ENCODE measurements around the gene RALGAPA2. TPM values are rescaled to one million over a fixed set of nuclear protein-coding genes. Genes with fewer than 3 reads are reported as not detected.

The RALGAPA2 gene
- polyA plus RNA-seq, 1 donor = 33.1 TPM

- Histone ChIP-seq H3K27ac (ENCODE audit: low read length) (no peak overlapping the region), H3K4me3 (ENCODE audit: low read length) (no peak overlapping the region), H3K9me3 (ENCODE audit: control insufficient read depth, low read depth, low read length) (no peaks in the 10 kb centered on the region), H3K4me1 (ENCODE audit: control insufficient read depth, insufficient read depth, low read length) (no peaks in the 10 kb centered on the region), H3K36me3 (ENCODE audit: control insufficient read depth, insufficient read depth, low read length) (peaks cover 10% of the 10 kb centered on the region), H3K27me3 (ENCODE audit: control insufficient read depth, insufficient read depth, low read length) (no peaks in the 10 kb centered on the region)
- no peak for DNase-seq
- WGBS (ENCODE audit: insufficient coverage, low lambda C conversion rate) = no CpG with 5 or more reads among the region's 5 CpGs
Measured at GRCh38 chr20:20446425-20447015, 265.9 kb downstream of the RALGAPA2 start.

DNA sequence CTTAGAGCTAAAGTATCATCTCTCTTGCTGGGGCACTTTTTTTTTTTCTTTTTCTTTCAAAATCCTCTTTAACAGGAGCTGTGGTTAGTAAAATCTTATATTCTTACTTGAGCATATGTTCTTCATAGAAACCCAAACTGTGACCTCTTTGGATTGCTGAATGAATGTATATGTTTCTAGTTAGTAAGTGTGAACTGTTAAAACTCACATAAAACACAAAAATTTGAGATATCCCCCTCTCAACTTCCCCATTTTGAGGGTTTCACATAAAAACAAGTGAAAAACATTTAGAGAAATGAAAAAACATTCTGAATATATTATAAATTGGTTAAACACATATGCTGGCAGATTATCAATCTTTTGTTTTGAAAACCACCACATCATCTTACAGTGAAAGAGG is 266.4 kb downstream of the RALGAPA2 start:
- H3K36me3 ChIP-seq (ENCODE audit: control insufficient read depth, insufficient read depth, low read length) = peaks cover 13% of the 10 kb centered on the region
- no peak overlapping the region for H3K4me3 ChIP-seq (ENCODE audit: low read length)
- H3K4me1 ChIP-seq (ENCODE audit: control insufficient read depth, insufficient read depth, low read length) = no peaks in the 10 kb centered on the region
- H3K9me3 ChIP-seq (ENCODE audit: control insufficient read depth, low read depth, low read length) = no peaks in the 10 kb centered on the region
- no peak for DNase-seq
- H3K27ac ChIP-seq (ENCODE audit: low read length) = no peak overlapping the region
- H3K27me3 ChIP-seq (ENCODE audit: control insufficient read depth, insufficient read depth, low read length) = no peaks in the 10 kb centered on the region

- Histone ChIP-seq H3K36me3 (ENCODE audit: control insufficient read depth, insufficient read depth, low read length) (peaks cover 10% of the 10 kb centered on the region), H3K4me3 (ENCODE audit: low read length) (no peak overlapping the region), H3K27ac (ENCODE audit: low read length) (no peak overlapping the region), H3K27me3 (ENCODE audit: control insufficient read depth, insufficient read depth, low read length) (no peaks in the 10 kb centered on the region), H3K9me3 (ENCODE audit: control insufficient read depth, low read depth, low read length) (no peaks in the 10 kb centered on the region), H3K4me1 (ENCODE audit: control insufficient read depth, insufficient read depth, low read length) (peaks cover 11% of the 10 kb centered on the region)
- no peak for DNase-seq
- WGBS (ENCODE audit: insufficient coverage, low lambda C conversion rate) = no CpG with 5 or more reads among the region's 4 CpGs
Measured at GRCh38 chr20:20443504-20443903, 268.9 kb downstream of the RALGAPA2 start.

DNA sequence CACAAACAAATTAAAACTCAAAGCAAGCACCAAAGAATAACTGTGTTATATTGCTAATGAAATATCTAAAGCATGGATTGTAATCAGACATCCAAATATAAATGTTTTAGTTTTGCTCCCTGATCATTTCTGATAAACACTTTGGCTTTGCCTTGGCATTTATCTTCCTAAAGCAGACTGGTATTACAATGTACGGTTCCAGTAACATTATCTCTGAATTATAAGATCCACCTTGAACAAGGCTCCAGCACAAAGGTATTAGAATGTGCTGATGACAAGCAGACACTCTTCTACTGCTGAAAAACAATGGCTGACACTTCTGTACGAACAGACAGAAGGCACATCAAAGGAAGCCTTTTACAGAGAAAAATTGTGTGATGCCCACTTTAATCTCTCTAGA is 270.0 kb downstream of the RALGAPA2 start:
- Histone ChIP-seq H3K9me3 (ENCODE audit: control insufficient read depth, low read depth, low read length) (no peaks in the 10 kb centered on the region), H3K36me3 (ENCODE audit: control insufficient read depth, insufficient read depth, low read length) (peaks cover 14% of the 10 kb centered on the region), H3K27me3 (ENCODE audit: control insufficient read depth, insufficient read depth, low read length) (no peaks in the 10 kb centered on the region), H3K4me1 (ENCODE audit: control insufficient read depth, insufficient read depth, low read length) (peaks cover 11% of the 10 kb centered on the region), H3K4me3 (ENCODE audit: low read length) (no peak overlapping the region), H3K27ac (ENCODE audit: low read length) (no peak overlapping the region)
- no peak for DNase-seq
- WGBS (ENCODE audit: insufficient coverage, low lambda C conversion rate) = no CpG with 5 or more reads among the region's 2 CpGs

DNA sequence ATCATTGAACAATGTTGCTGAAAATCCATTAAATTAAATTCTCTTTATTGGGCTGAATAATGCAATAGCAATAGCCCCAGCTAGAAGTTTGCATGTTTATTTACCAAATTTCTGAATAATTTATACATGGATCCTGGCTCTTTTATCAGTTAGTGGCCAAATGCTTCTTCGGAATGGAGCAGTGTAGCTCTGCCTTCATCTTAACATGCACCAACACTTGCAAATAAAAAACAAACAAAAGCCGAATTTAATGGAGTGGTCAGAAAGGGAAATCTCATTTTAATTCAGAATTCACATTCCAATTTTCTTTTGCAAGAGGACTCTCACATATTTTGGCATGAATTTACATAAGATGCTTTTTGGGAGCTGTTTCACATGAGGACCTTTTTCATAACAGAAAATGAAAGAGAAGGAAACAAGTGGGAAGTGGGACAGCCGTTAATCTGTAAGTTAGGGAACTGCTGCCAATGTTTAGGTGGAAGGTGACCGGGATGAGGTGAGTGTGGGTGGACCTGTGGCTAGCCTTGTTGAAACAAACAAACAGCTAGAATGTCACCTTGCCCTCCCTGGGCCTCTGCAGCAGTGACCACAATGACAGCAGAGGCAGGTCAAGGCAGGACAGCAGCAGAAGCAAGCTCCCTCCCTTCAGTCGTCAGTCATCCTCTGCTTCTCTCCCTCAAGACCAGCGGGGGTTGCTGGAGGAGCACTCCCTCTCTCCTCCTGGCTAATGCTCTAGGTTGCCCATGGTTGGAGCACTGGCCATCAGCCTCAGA is 271.4 kb downstream of the RALGAPA2 start:
- H3K27ac ChIP-seq (ENCODE audit: low read length) = no peak overlapping the region
- peak in 1 of 2 donors; percentile 14 for DNase-seq
- H3K4me1 ChIP-seq (ENCODE audit: control insufficient read depth, insufficient read depth, low read length) = peaks cover 11% of the 10 kb centered on the region
- 51% methylated on average over 2 of the region's 6 CpGs for WGBS (ENCODE audit: insufficient coverage, low lambda C conversion rate)
- H3K27me3 ChIP-seq (ENCODE audit: control insufficient read depth, insufficient read depth, low read length) = no peaks in the 10 kb centered on the region
- no peaks in the 10 kb centered on the region for H3K9me3 ChIP-seq (ENCODE audit: control insufficient read depth, low read depth, low read length)
- peaks cover 20% of the 10 kb centered on the region for H3K36me3 ChIP-seq (ENCODE audit: control insufficient read depth, insufficient read depth, low read length)
- H3K4me3 ChIP-seq (ENCODE audit: low read length) = no peak overlapping the region

DNA sequence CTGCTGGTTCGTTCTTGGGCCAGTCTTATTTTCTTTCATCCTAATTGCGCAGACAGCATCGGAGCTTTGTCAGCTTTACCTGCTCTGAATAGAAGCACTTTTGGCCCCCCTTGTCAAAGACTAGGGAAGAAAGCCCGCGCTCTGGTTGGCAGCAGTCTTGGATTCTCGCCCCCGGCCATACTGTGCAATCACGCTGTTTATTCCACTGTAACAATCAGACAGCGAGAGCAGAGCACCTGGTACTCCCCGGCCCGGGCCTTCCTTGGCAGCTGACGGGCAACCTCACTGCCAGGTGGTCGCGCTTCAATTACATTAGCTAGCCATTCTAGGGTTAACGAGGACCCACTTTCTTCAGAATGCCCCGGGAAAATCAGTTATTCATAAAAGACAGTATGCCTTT is 272.0 kb downstream of the RALGAPA2 start:
- no CpG with 5 or more reads among the region's 16 CpGs for WGBS (ENCODE audit: insufficient coverage, low lambda C conversion rate)

GRCh38 chr20:20439602-20440190 is 272.7 kb downstream of the RALGAPA2 start:
- peak in 1 of 2 donors; percentile 54 for DNase-seq
- peaks cover 11% of the 10 kb centered on the region for H3K4me1 ChIP-seq (ENCODE audit: control insufficient read depth, insufficient read depth, low read length)
- no peaks in the 10 kb centered on the region for H3K27me3 ChIP-seq (ENCODE audit: control insufficient read depth, insufficient read depth, low read length)
- no peak overlapping the region for H3K4me3 ChIP-seq (ENCODE audit: low read length)
- 29% methylated on average over 3 of the region's 5 CpGs for WGBS (ENCODE audit: insufficient coverage, low lambda C conversion rate)
- H3K9me3 ChIP-seq (ENCODE audit: control insufficient read depth, low read depth, low read length) = no peaks in the 10 kb centered on the region
- H3K27ac ChIP-seq (ENCODE audit: low read length) = peak overlapping the region; percentile 46
- H3K36me3 ChIP-seq (ENCODE audit: control insufficient read depth, insufficient read depth, low read length) = peaks cover 20% of the 10 kb centered on the region

More for the DNA sequence above, 272.0 kb downstream of the RALGAPA2 start:
- Histone ChIP-seq H3K36me3 (ENCODE audit: control insufficient read depth, insufficient read depth, low read length) (peaks cover 20% of the 10 kb centered on the region), H3K4me1 (ENCODE audit: control insufficient read depth, insufficient read depth, low read length) (peaks cover 11% of the 10 kb centered on the region), H3K27me3 (ENCODE audit: control insufficient read depth, insufficient read depth, low read length) (no peaks in the 10 kb centered on the region), H3K9me3 (ENCODE audit: control insufficient read depth, low read depth, low read length) (no peaks in the 10 kb centered on the region), H3K4me3 (ENCODE audit: low read length) (no peak overlapping the region), H3K27ac (ENCODE audit: low read length) (no peak overlapping the region)
- no peak for DNase-seq

- Histone ChIP-seq H3K9me3 (ENCODE audit: control insufficient read depth, low read depth, low read length) (no peaks in the 10 kb centered on the region), H3K27ac (ENCODE audit: low read length) (no peak overlapping the region), H3K4me3 (ENCODE audit: low read length) (no peak overlapping the region), H3K36me3 (ENCODE audit: control insufficient read depth, insufficient read depth, low read length) (peaks cover 13% of the 10 kb centered on the region), H3K4me1 (ENCODE audit: control insufficient read depth, insufficient read depth, low read length) (peaks cover 11% of the 10 kb centered on the region), H3K27me3 (ENCODE audit: control insufficient read depth, insufficient read depth, low read length) (no peaks in the 10 kb centered on the region)
- DNase-seq = no peak
- no CpG with 5 or more reads among the region's 7 CpGs for WGBS (ENCODE audit: insufficient coverage, low lambda C conversion rate)
Measured at GRCh38 chr20:20437314-20437713, 275.1 kb downstream of the RALGAPA2 start.

- no CpG with 5 or more reads among the region's 16 CpGs for WGBS (ENCODE audit: insufficient coverage, low lambda C conversion rate)
- no peaks in the 10 kb centered on the region for H3K9me3 ChIP-seq (ENCODE audit: control insufficient read depth, low read depth, low read length)
Measured at GRCh38 chr20:20436689-20437088, 275.8 kb downstream of the RALGAPA2 start.

GRCh38 chr20:20435453-20435852 is 277.0 kb downstream of the RALGAPA2 start:
- H3K27ac ChIP-seq (ENCODE audit: low read length) = no peak overlapping the region
- peaks cover 11% of the 10 kb centered on the region for H3K4me1 ChIP-seq (ENCODE audit: control insufficient read depth, insufficient read depth, low read length)
- no peak for DNase-seq
- no peaks in the 10 kb centered on the region for H3K9me3 ChIP-seq (ENCODE audit: control insufficient read depth, low read depth, low read length)
- no CpG with 5 or more reads among the region's 6 CpGs for WGBS (ENCODE audit: insufficient coverage, low lambda C conversion rate)
- H3K36me3 ChIP-seq (ENCODE audit: control insufficient read depth, insufficient read depth, low read length) = peaks cover 10% of the 10 kb centered on the region
- no peak overlapping the region for H3K4me3 ChIP-seq (ENCODE audit: low read length)
- H3K27me3 ChIP-seq (ENCODE audit: control insufficient read depth, insufficient read depth, low read length) = no peaks in the 10 kb centered on the region

More at GRCh38 chr20:20436689-20437088, 275.8 kb downstream of the RALGAPA2 start:
- DNase-seq = no peak
- Histone ChIP-seq H3K27me3 (ENCODE audit: control insufficient read depth, insufficient read depth, low read length) (no peaks in the 10 kb centered on the region), H3K36me3 (ENCODE audit: control insufficient read depth, insufficient read depth, low read length) (peaks cover 13% of the 10 kb centered on the region), H3K4me1 (ENCODE audit: control insufficient read depth, insufficient read depth, low read length) (peaks cover 11% of the 10 kb centered on the region), H3K27ac (ENCODE audit: low read length) (no peak overlapping the region), H3K4me3 (ENCODE audit: low read length) (no peak overlapping the region)
